RWPE1 (cell line): Measurements from ENCODE around the gene CHP2.

Source experiments
- CTCF ChIA-PET: fragments of 350-600 bp; sonication (Branson Sonifier 250); formaldehyde crosslinking; extraction: SDS; loops from one replicate; lab custom pipeline; 2021; lab: Yijun Ruan, JAX
- POLR2A ChIA-PET: fragments of 400-600 bp; formaldehyde crosslinking; extraction: SDS; loops from one replicate; lab custom pipeline; 2020; ENCODE audit warnings: antibody characterized with exemption; ENCODE audit not compliant: low non-redundant PET; lab: Yijun Ruan, JAX
- DNase-seq: peaks from one replicate; pipeline ENCODE4 v3.0.0; 2012; ENCODE audit warnings: low spot score
- H3K27ac ChIP-seq: fragments of 450-650 bp; 2 replicates; pipeline ENCODE4 v1.5.1; 2017
- TF ChIP-seq, protein P1 (sequence below): fragments of 450-650 bp; conservative IDR thresholded peaks from 2 replicates; pipeline ENCODE4 v1.5.1; 2017; ENCODE audit warnings: low read depth, mild to moderate bottlenecking

The CHP2 gene

DNA sequence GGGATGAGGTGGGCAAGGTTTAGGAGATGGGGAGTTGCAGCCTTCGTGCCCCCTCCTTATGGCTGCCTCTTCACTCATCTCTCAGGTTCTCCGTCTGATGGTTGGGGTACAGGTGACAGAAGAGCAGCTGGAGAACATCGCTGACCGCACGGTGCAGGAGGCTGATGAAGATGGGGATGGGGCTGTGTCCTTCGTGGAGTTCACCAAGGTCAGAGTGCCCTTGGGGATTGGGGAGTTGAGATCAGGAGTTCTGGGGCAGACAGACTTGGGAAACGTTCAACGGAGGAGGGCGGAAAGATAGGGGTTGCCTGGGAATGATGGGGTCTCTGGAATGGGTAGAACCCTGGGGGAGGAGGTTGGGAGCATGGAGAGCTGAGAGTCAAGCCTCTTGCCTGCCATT is 2.3 kb downstream of the CHP2 start:
- TF ChIP-seq, protein P1, sequence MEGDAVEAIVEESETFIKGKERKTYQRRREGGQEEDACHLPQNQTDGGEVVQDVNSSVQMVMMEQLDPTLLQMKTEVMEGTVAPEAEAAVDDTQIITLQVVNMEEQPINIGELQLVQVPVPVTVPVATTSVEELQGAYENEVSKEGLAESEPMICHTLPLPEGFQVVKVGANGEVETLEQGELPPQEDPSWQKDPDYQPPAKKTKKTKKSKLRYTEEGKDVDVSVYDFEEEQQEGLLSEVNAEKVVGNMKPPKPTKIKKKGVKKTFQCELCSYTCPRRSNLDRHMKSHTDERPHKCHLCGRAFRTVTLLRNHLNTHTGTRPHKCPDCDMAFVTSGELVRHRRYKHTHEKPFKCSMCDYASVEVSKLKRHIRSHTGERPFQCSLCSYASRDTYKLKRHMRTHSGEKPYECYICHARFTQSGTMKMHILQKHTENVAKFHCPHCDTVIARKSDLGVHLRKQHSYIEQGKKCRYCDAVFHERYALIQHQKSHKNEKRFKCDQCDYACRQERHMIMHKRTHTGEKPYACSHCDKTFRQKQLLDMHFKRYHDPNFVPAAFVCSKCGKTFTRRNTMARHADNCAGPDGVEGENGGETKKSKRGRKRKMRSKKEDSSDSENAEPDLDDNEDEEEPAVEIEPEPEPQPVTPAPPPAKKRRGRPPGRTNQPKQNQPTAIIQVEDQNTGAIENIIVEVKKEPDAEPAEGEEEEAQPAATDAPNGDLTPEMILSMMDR: no peak
- DNase-seq: no peak
- ChIA-PET CTCF (no interaction called here), POLR2A (no interaction called here)
- H3K27ac ChIP-seq: no peak overlapping the region

DNA sequence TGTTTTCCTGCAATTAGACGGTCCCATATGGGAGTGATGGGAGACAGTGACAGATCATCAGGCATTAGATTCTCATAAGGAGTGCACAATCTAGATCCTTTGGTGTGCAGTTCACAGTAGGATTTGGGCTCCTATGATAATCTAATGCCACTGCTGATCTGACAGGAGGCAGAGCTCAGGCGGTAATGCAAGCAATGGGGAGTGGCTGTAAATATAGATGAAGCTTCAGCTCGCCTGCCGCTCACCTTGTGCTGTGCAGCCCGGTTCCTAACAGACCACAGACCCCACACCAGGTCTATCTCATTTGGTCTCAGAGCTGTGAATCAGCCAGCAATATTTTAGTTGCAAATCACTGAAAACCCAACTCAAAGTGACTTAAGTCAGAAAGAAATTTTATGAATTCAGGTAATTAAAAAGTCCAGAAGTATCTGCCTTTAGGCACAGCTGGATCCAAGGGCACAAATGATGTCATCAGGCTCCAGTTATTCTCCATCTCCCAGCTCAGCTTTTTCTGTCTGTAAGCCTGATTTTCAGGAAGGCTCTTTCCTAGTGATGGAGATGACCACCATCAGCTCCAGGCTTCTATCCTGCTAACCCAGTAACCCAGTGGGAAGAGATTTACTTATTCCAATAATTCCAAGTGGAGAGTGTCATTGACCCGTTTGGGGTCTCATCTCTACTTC is 3.3 kb downstream of the CHP2 start:
- no peak overlapping the region for H3K27ac ChIP-seq
- POLR2A ChIA-PET: no interaction called here
- CTCF ChIA-PET: no interaction called here
- no peak for DNase-seq
- TF ChIP-seq, protein P1: no peak

DNA sequence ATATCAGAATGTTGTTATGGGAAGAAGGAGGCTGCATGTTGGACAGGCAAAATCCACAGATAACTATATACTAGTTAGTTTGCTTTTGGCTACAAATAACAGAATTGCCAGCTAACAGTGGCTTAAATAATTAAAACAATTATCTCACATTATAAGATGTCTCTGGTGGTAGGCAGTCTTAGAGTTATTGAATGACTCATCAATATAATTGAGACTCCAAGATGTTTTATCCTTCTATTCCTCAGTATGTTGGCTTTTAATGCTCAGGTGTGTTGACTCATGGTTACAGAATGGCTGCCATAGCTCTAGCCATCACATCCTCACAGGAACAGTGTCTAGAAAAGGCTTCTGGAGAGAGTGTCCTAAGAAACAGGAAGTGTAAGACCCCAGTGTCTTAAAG is 11.1 kb downstream of the CHP2 start:
- H3K27ac ChIP-seq: no peak overlapping the region
- TF ChIP-seq, protein P1: no peak
- ChIA-PET POLR2A (no interaction called here), CTCF (interaction anchor here (0.6 to 1.2 kb wide), 2 partner anchors 41 to 245 kb away, joined by 4 to 6 read pairs; no protein-coding TSS in a partner anchor)
- no peak for DNase-seq

DNA sequence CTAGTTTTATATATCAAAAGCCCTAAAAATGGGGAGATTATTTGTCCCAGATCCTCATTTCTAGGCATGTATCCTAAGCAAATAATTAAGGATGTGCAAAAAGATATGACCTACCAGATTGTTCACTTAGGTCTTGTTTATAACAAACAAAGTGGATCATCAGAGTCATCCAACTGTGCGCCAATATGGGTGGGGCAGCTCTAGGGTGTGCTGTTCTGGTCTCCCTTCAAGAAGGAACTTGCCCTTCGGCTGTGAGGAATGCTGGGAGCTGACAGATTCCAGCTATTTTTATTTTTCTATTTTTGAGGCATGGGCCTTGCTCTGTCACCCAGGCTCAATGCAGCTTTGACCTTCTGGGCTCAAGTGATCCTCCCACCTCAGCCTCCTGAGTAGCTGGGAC is 13.8 kb downstream of the CHP2 start:
- ChIA-PET CTCF (no interaction called here), POLR2A (no interaction called here)
- H3K27ac ChIP-seq: peak overlapping the region; percentile 28; the same call in 1 of the 2 replicates
- TF ChIP-seq, protein P1: no peak
- peak; percentile 81 for DNase-seq

DNA sequence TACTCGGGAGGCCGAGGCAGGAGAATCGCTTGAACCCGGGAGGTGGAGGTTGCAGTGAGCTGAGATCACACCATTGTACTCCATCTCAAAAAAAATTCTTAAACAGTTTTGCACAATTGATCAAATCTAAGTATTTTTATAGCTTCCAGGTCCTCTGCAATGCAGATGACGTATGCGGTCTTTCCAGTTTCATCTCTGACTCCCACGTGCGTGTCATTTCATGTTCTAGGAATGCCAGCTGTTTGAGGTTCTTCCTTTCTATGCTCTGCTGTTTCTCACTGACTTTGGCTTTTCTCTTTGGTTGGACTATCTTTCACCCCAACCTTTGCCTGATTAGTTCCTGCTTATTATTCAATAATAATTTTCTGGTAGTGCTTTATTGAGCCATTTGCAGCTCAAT is 16.2 kb downstream of the CHP2 start:
- no peak overlapping the region for H3K27ac ChIP-seq
- DNase-seq: peak; percentile 85
- TF ChIP-seq, protein P1: no peak
- POLR2A ChIA-PET: no interaction called here
- CTCF ChIA-PET: interaction anchor here (0.7 kb wide), 1 partner anchor 728 kb away, joined by 3 read pairs; no protein-coding TSS in a partner anchor

DNA sequence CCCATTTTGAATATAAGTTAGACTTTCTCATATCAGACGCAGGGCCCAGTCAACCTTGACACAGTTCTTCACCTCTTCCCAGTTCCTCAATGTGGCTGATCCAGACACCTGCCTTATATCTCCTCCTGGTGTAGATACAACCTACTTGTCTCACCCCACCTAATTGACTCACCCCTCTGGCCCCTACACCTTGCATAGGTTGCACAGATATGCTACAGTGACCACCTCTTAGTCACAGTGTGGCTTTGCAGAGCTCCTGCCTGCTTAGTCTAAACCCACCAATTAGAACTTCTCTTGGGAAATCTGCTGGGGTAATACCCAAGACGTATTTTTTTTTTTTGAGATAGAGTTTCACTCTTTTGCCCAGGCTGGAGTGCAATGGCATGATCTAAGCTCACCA is 16.8 kb downstream of the CHP2 start:
- peak; percentile 42 for DNase-seq
- TF ChIP-seq, protein P1: no peak
- CTCF ChIA-PET: no interaction called here

More for the DNA sequence above, 16.8 kb downstream of the CHP2 start:
- POLR2A ChIA-PET: no interaction called here
- no peak overlapping the region for H3K27ac ChIP-seq
